ENCODE results near the gene CCDC152.

The CCDC152 gene

DNA sequence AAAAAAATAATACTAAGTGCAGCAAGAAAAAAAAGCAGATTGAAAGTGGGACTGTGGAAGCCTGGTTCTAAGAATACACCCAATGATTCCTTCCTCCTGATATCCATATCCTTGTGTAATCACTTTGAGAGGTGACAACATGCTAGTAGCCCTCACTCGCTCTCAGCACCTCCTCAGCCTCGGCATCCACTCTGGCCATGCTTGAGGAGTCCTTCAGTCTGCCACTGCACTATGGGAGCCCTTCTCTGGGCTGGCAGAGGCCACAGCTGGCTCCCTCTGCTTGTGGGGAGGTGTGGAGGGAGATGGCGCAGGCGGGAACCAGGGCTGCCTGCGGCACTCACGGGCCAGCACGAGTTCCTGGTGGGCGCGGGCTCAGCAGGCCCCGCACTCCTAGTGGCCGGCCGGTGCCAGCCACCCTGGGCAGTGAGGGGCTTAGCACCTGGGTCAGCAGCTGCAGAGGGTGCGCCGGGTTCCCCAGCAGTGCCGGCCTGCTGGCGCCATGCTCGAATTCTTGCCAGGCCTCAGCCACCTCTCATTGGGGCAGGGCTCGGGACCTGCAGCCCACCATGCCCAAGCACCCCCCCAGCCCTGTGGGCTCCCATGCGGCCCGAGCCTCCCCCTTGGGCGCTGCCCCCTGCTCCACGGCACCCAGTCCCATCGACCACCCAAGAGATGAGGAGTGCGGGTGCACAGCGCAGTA lies 79.6 kb downstream of the CCDC152 start:
- no peak overlapping the region for H3K9ac ChIP-seq (ENCODE audit: low read depth, low read length, poor library complexity)
- H3K4me2 ChIP-seq (ENCODE audit: insufficient read depth, low read length, poor library complexity, severe bottlenecking): no peak overlapping the region
- no peak overlapping the region for H4K8ac ChIP-seq (ENCODE audit: low read depth, low read length)
- no peak overlapping the region for H2BK15ac ChIP-seq (ENCODE audit: low read length)
- no peaks in the 10 kb centered on the region for H3K79me1 ChIP-seq (ENCODE audit: low read depth, low read length)
- no peaks in the 10 kb centered on the region for H3K4me1 ChIP-seq (ENCODE audit: control insufficient read depth in 2 of 2, insufficient read depth in 1 of 2, low read depth in 1 of 2, low read length in 2 of 2)
- no peak overlapping the region for H2BK5ac ChIP-seq (ENCODE audit: low read length)
- H3K4me3 ChIP-seq (ENCODE audit: low read length in 2 of 2): no peak overlapping the region
- H3K14ac ChIP-seq (ENCODE audit: low read length): peak overlapping the region; percentile 21
- H2BK12ac ChIP-seq (ENCODE audit: low read length): no peak overlapping the region
- no peak overlapping the region for H3K4ac ChIP-seq (ENCODE audit: low read length)
- H4K91ac ChIP-seq (ENCODE audit: low read depth, low read length, poor library complexity): no peak overlapping the region
- peaks cover 0 to 2% of the 10 kb centered on the region in 2 donors for H3K9me3 ChIP-seq (replicated peaks in 1 of 2; ENCODE audit: control insufficient read depth in 2 of 2, insufficient read depth in 1 of 2, low read depth in 1 of 2, low read length in 2 of 2)
- H2AFZ ChIP-seq (ENCODE audit: low read length): no peak overlapping the region
- H3K36me3 ChIP-seq (replicated peaks in 1 of 2; ENCODE audit: control insufficient read depth in 2 of 2, insufficient read depth in 2 of 2, low read length in 2 of 2): no peaks in the 10 kb centered on the region
- DNase-seq (ENCODE audit: low spot score): no peak
- no peak overlapping the region for H3K18ac ChIP-seq (ENCODE audit: low read length)
- no peak overlapping the region for H3K23ac ChIP-seq (ENCODE audit: low read depth, low read length, poor library complexity)
- no peaks in the 10 kb centered on the region for H3K27me3 ChIP-seq (ENCODE audit: control insufficient read depth in 3 of 3, insufficient read depth in 3 of 3, low read depth in 1 of 3, low read length in 3 of 3)
- no peak overlapping the region for H3K27ac ChIP-seq (replicated peaks; ENCODE audit: low read length)
- H2AK5ac ChIP-seq (ENCODE audit: low read depth, low read length): no peak overlapping the region
- no peak overlapping the region for H2BK120ac ChIP-seq (ENCODE audit: low read depth, low read length)
- WGBS, 2 donors (ENCODE audit: extremely low coverage in 2 of 2, insufficient read length in 2 of 2, insufficient replicate concordance in 1 of 2): no CpG with 5 or more reads among the region's 25 CpGs

DNA sequence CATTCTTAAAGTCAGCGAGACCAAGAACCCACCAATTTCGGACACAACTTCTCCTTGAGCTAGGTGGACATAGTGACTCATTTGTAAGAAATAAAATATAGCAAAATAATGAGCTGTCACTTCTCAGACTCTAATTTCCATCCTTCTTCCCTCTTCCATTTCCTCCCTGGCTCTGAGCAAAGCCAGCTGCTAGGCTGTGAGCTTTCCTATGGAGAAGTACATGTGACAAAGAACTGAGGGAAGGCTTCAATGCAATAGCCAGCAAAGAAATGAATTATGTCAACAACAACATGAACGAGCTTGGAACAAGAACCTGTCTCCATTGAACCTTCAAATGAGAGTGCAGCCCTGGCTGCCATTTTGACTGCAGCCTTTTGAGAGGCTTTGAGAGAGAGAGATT lies 81.0 kb downstream of the CCDC152 start:
- H3K14ac ChIP-seq (ENCODE audit: low read length): no peak overlapping the region
- no peak overlapping the region for H2AFZ ChIP-seq (ENCODE audit: low read length)
- no peak overlapping the region for H3K4ac ChIP-seq (ENCODE audit: low read length)
- no peak overlapping the region for H2BK5ac ChIP-seq (ENCODE audit: low read length)
- H3K23ac ChIP-seq (ENCODE audit: low read depth, low read length, poor library complexity): no peak overlapping the region
- no peak overlapping the region for H4K8ac ChIP-seq (ENCODE audit: low read depth, low read length)
- no peak overlapping the region for H2BK12ac ChIP-seq (ENCODE audit: low read length)
- H3K9me3 ChIP-seq (replicated peaks in 1 of 2; ENCODE audit: control insufficient read depth in 2 of 2, insufficient read depth in 1 of 2, low read depth in 1 of 2, low read length in 2 of 2): peaks cover 0 to 2% of the 10 kb centered on the region in 2 donors
- no peaks in the 10 kb centered on the region for H3K79me1 ChIP-seq (ENCODE audit: low read depth, low read length)
- H3K18ac ChIP-seq (ENCODE audit: low read length): no peak overlapping the region
- no peak overlapping the region for H2BK15ac ChIP-seq (ENCODE audit: low read length)
- H2AK5ac ChIP-seq (ENCODE audit: low read depth, low read length): no peak overlapping the region
- H4K91ac ChIP-seq (ENCODE audit: low read depth, low read length, poor library complexity): no peak overlapping the region
- H3K4me3 ChIP-seq (ENCODE audit: low read length in 2 of 2): no peak overlapping the region
- H3K4me1 ChIP-seq (ENCODE audit: control insufficient read depth in 2 of 2, insufficient read depth in 1 of 2, low read depth in 1 of 2, low read length in 2 of 2): no peaks in the 10 kb centered on the region
- H3K36me3 ChIP-seq (replicated peaks in 1 of 2; ENCODE audit: control insufficient read depth in 2 of 2, insufficient read depth in 2 of 2, low read length in 2 of 2): no peaks in the 10 kb centered on the region
- no CpG with 5 or more reads among the region's 3 CpGs for WGBS, 2 donors (ENCODE audit: extremely low coverage in 2 of 2, insufficient read length in 2 of 2, insufficient replicate concordance in 1 of 2)
- H3K27me3 ChIP-seq (ENCODE audit: control insufficient read depth in 3 of 3, insufficient read depth in 3 of 3, low read depth in 1 of 3, low read length in 3 of 3): no peaks in the 10 kb centered on the region
- no peak overlapping the region for H3K27ac ChIP-seq (replicated peaks; ENCODE audit: low read length)
- H3K9ac ChIP-seq (ENCODE audit: low read depth, low read length, poor library complexity): no peak overlapping the region
- H2BK120ac ChIP-seq (ENCODE audit: low read depth, low read length): no peak overlapping the region
- no peak overlapping the region for H3K4me2 ChIP-seq (ENCODE audit: insufficient read depth, low read length, poor library complexity, severe bottlenecking)
- no peak for DNase-seq (ENCODE audit: low spot score)

DNA sequence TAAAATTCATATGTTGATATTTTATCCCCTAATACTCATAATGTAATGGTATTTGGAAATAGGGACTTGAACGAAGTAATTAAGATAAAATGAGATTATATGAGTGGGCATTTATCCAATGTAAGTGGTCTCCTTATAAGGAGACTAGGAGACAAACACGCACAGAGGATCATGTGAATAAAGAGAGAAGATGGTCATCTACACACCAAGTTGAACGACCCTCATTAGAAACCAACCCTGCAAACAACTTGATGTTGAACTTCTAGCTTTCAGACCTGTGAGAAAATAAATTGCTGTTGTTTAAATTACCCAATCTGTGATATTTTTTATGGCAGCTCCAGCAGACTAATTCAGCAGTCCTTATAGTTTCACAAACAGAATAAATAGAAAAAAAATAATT lies 82.6 kb downstream of the CCDC152 start:
- H3K79me1 ChIP-seq (ENCODE audit: low read depth, low read length): no peaks in the 10 kb centered on the region
- no peaks in the 10 kb centered on the region for H3K4me1 ChIP-seq (ENCODE audit: control insufficient read depth in 2 of 2, insufficient read depth in 1 of 2, low read depth in 1 of 2, low read length in 2 of 2)
- H3K27ac ChIP-seq (replicated peaks; ENCODE audit: low read length): no peak overlapping the region
- 100% methylated on average over 1 of the region's 3 CpGs; no CpG with 5 or more reads in 1 of the 2 donors for WGBS, 2 donors (ENCODE audit: extremely low coverage in 2 of 2, insufficient read length in 2 of 2, insufficient replicate concordance in 1 of 2)
- no peak overlapping the region for H4K91ac ChIP-seq (ENCODE audit: low read depth, low read length, poor library complexity)
- no peak overlapping the region for H2BK5ac ChIP-seq (ENCODE audit: low read length)
- no peak overlapping the region for H3K4me3 ChIP-seq (ENCODE audit: low read length in 2 of 2)
- no peaks in the 10 kb centered on the region for H3K36me3 ChIP-seq (replicated peaks in 1 of 2; ENCODE audit: control insufficient read depth in 2 of 2, insufficient read depth in 2 of 2, low read length in 2 of 2)
- H2AFZ ChIP-seq (ENCODE audit: low read length): no peak overlapping the region
- no peaks in the 10 kb centered on the region for H3K27me3 ChIP-seq (ENCODE audit: control insufficient read depth in 3 of 3, insufficient read depth in 3 of 3, low read depth in 1 of 3, low read length in 3 of 3)
- no peak overlapping the region for H3K9ac ChIP-seq (ENCODE audit: low read depth, low read length, poor library complexity)
- H3K18ac ChIP-seq (ENCODE audit: low read length): no peak overlapping the region
- H2AK5ac ChIP-seq (ENCODE audit: low read depth, low read length): no peak overlapping the region
- no peak overlapping the region for H2BK120ac ChIP-seq (ENCODE audit: low read depth, low read length)
- no peak overlapping the region for H4K8ac ChIP-seq (ENCODE audit: low read depth, low read length)
- H3K4me2 ChIP-seq (ENCODE audit: insufficient read depth, low read length, poor library complexity, severe bottlenecking): no peak overlapping the region
- H3K9me3 ChIP-seq (replicated peaks in 1 of 2; ENCODE audit: control insufficient read depth in 2 of 2, insufficient read depth in 1 of 2, low read depth in 1 of 2, low read length in 2 of 2): peaks cover 0 to 2% of the 10 kb centered on the region in 2 donors
- H2BK15ac ChIP-seq (ENCODE audit: low read length): no peak overlapping the region
- H2BK12ac ChIP-seq (ENCODE audit: low read length): no peak overlapping the region
- H3K14ac ChIP-seq (ENCODE audit: low read length): no peak overlapping the region
- no peak for DNase-seq (ENCODE audit: low spot score)
- no peak overlapping the region for H3K23ac ChIP-seq (ENCODE audit: low read depth, low read length, poor library complexity)
- no peak overlapping the region for H3K4ac ChIP-seq (ENCODE audit: low read length)

DNA sequence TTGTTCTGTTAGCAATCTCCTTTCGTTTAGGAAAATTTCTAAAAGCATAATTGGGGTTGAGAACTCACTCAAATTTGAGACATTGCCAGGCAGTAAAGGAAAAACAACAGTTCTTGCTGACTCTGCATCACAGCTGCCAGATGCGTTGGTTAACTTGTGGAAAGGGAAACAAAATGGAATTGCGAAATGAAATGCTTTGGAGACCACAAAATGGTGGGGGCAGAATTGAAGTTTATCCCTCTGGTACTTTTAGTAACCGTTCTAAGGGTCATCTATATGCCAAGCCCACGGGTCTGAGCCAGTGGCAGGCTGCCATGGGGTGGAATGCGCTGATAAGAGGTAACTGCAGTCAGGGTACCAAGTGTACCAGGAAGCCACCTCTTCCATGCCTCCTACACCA lies 83.7 kb downstream of the CCDC152 start:
- no peak overlapping the region for H2BK120ac ChIP-seq (ENCODE audit: low read depth, low read length)
- H3K9ac ChIP-seq (ENCODE audit: low read depth, low read length, poor library complexity): no peak overlapping the region
- no peak overlapping the region for H3K18ac ChIP-seq (ENCODE audit: low read length)
- no peaks in the 10 kb centered on the region for H3K79me1 ChIP-seq (ENCODE audit: low read depth, low read length)
- H2BK5ac ChIP-seq (ENCODE audit: low read length): no peak overlapping the region
- no peaks in the 10 kb centered on the region for H3K4me1 ChIP-seq (ENCODE audit: control insufficient read depth in 2 of 2, insufficient read depth in 1 of 2, low read depth in 1 of 2, low read length in 2 of 2)
- H3K4ac ChIP-seq (ENCODE audit: low read length): no peak overlapping the region
- H3K27ac ChIP-seq (replicated peaks; ENCODE audit: low read length): no peak overlapping the region
- no peak for DNase-seq (ENCODE audit: low spot score)
- H4K91ac ChIP-seq (ENCODE audit: low read depth, low read length, poor library complexity): no peak overlapping the region
- H3K23ac ChIP-seq (ENCODE audit: low read depth, low read length, poor library complexity): no peak overlapping the region
- no peaks in the 10 kb centered on the region for H3K27me3 ChIP-seq (ENCODE audit: control insufficient read depth in 3 of 3, insufficient read depth in 3 of 3, low read depth in 1 of 3, low read length in 3 of 3)
- H2AK5ac ChIP-seq (ENCODE audit: low read depth, low read length): no peak overlapping the region
- H2BK12ac ChIP-seq (ENCODE audit: low read length): no peak overlapping the region
- no peak overlapping the region for H3K4me3 ChIP-seq (ENCODE audit: low read length in 2 of 2)
- no peak overlapping the region for H3K4me2 ChIP-seq (ENCODE audit: insufficient read depth, low read length, poor library complexity, severe bottlenecking)
- WGBS, 2 donors (ENCODE audit: extremely low coverage in 2 of 2, insufficient read length in 2 of 2, insufficient replicate concordance in 1 of 2): no CpG with 5 or more reads among the region's 6 CpGs
- no peak overlapping the region for H4K8ac ChIP-seq (ENCODE audit: low read depth, low read length)
- H3K36me3 ChIP-seq (replicated peaks in 1 of 2; ENCODE audit: control insufficient read depth in 2 of 2, insufficient read depth in 2 of 2, low read length in 2 of 2): no peaks in the 10 kb centered on the region
- no peak overlapping the region for H3K14ac ChIP-seq (ENCODE audit: low read length)
- peaks cover 0 to 2% of the 10 kb centered on the region in 2 donors for H3K9me3 ChIP-seq (replicated peaks in 1 of 2; ENCODE audit: control insufficient read depth in 2 of 2, insufficient read depth in 1 of 2, low read depth in 1 of 2, low read length in 2 of 2)
- no peak overlapping the region for H2AFZ ChIP-seq (ENCODE audit: low read length)
- H2BK15ac ChIP-seq (ENCODE audit: low read length): no peak overlapping the region
